Adipose tissue (tissue), 3 donors: Measurements from ENCODE around the gene CATSPER3. TPM values are rescaled to one million over a fixed set of nuclear protein-coding genes. Genes with fewer than 3 reads are reported as not detected.

Experiments
- H3K27ac ChIP-seq: one replicate; pipeline ENCODE4 v1.5.1; 2013; ENCODE audit warnings: low read depth, low read length
- WGBS, 3 donors: extraction: QIAGEN DNeasy Blood & Tissue Kit; methylation state at CpG; one replicate each; pipeline ENCODE4 v1.1.7; 2013; 5-methylcytosine and 5-hydroxymethylcytosine counted together
- polyA plus RNA-seq, 3 donors: library from polyadenylated mRNA; stranded (reverse); fragments of 200-250 nt; gene quantifications; one replicate each; pipeline ENCODE4 v1.2.3, GENCODE V29; 2013
- donor health status: healthy with polysubstance abuse.
- donor health status: Bipolar disorder and iron deficiency.
- donor health status: healthy.

The CATSPER3 gene
- polyA plus RNA-seq, 3 donors, result 0.58 to 0.76 TPM; not detected in 1

GRCh38 chr5:135007749-135008363 is 40.1 kb downstream of the CATSPER3 start:
- no peak overlapping the region for H3K27ac ChIP-seq
- 83 to 90% (median 86%) methylated on average over 11 of the region's 11 CpGs for WGBS, 3 donors

- 93 to 96% (median 96%) methylated on average over 8 of the region's 8 CpGs for WGBS, 3 donors
These were observed 40.8 kb downstream of the CATSPER3 start for GRCh38 chr5:135008556-135008955.

GRCh38 chr5:135008981-135009735 is 41.5 kb downstream of the CATSPER3 start:
- H3K27ac ChIP-seq, result no peak overlapping the region
- WGBS, 3 donors, result 83 to 85% (median 83%) methylated on average over 13 of the region's 13 CpGs

More at GRCh38 chr5:135008556-135008955, 40.8 kb downstream of the CATSPER3 start:
- H3K27ac ChIP-seq, result no peak overlapping the region

GRCh38 chr5:135009736-135010501 is 42.2 kb downstream of the CATSPER3 start:
- WGBS, 3 donors, result 91 to 94% (median 92%) methylated on average over 11 of the region's 11 CpGs

GRCh38 chr5:135010502-135011354 is 43.0 kb downstream of the CATSPER3 start:
- 63 to 79% (median 78%) methylated on average over 3 of the region's 3 CpGs for WGBS, 3 donors
- H3K27ac ChIP-seq, result no peak overlapping the region

More at GRCh38 chr5:135009736-135010501, 42.2 kb downstream of the CATSPER3 start:
- no peak overlapping the region for H3K27ac ChIP-seq

GRCh38 chr5:135011355-135012032 is 43.8 kb downstream of the CATSPER3 start:
- 88 to 94% (median 90%) methylated on average over 4 of the region's 4 CpGs for WGBS, 3 donors
- H3K27ac ChIP-seq, result no peak overlapping the region

- H3K27ac ChIP-seq, result no peak overlapping the region
- 92 to 100% (median 92%) methylated on average over 2 of the region's 2 CpGs for WGBS, 3 donors
These were observed 44.4 kb downstream of the CATSPER3 start for GRCh38 chr5:135012033-135012588.

- no peak overlapping the region for H3K27ac ChIP-seq
- 77 to 88% (median 86%) methylated on average over 5 of the region's 5 CpGs for WGBS, 3 donors
These were observed 45.3 kb downstream of the CATSPER3 start for GRCh38 chr5:135012951-135013391.

GRCh38 chr5:135013445-135013844 is 45.7 kb downstream of the CATSPER3 start:
- 90 to 95% (median 93%) methylated on average over 7 of the region's 7 CpGs for WGBS, 3 donors
- H3K27ac ChIP-seq, result no peak overlapping the region

GRCh38 chr5:135013947-135014570 is 46.4 kb downstream of the CATSPER3 start:
- WGBS, 3 donors, result 37 to 69% (median 67%) methylated on average over 10 of the region's 10 CpGs
- H3K27ac ChIP-seq, result no peak overlapping the region

GRCh38 chr5:135015942-135016341 is 48.2 kb downstream of the CATSPER3 start:
- no peak overlapping the region for H3K27ac ChIP-seq
- WGBS, 3 donors, result 90 to 91% (median 91%) methylated on average over 6 of the region's 6 CpGs

GRCh38 chr5:135016861-135017290 is 49.2 kb downstream of the CATSPER3 start:
- no peak overlapping the region for H3K27ac ChIP-seq

GRCh38 chr5:135018457-135018856 is 50.8 kb downstream of the CATSPER3 start:
- WGBS, 3 donors, result 88 to 91% (median 90%) methylated on average over 4 of the region's 4 CpGs
- no peak overlapping the region for H3K27ac ChIP-seq

More at GRCh38 chr5:135016861-135017290, 49.2 kb downstream of the CATSPER3 start:
- 72 to 86% (median 84%) methylated on average over 11 of the region's 11 CpGs for WGBS, 3 donors

- 89 to 95% (median 92%) methylated on average over 5 of the region's 5 CpGs for WGBS, 3 donors
- H3K27ac ChIP-seq, result no peak overlapping the region
These were observed 51.6 kb downstream of the CATSPER3 start for GRCh38 chr5:135019314-135019713.

- no peak overlapping the region for H3K27ac ChIP-seq
- 82 to 92% (median 88%) methylated on average over 16 of the region's 16 CpGs for WGBS, 3 donors
These were observed 52.6 kb downstream of the CATSPER3 start for GRCh38 chr5:135020111-135020895.
